Urinary bladder (tissue), 4 donors: Measurements from ENCODE around the gene FCRL5. TPM values are rescaled to one million over a fixed set of nuclear protein-coding genes. Genes with fewer than 3 reads are reported as not detected.

ENCODE experiments used
- DNase-seq: peaks from one replicate; pipeline ENCODE4 v3.0.0-alpha.2; 2015; ENCODE audit errors: extremely low spot score
- H3K27ac ChIP-seq: one replicate; pipeline ENCODE4 v1.5.1; 2013; ENCODE audit warnings: low read depth, mild to moderate bottlenecking, moderate library complexity
- H3K36me3 ChIP-seq: one replicate; pipeline ENCODE4 v1.6.1; 2013; ENCODE audit warnings: mild to moderate bottlenecking, moderate library complexity; ENCODE audit not compliant: insufficient read depth
- H3K4me1 ChIP-seq: one replicate; pipeline ENCODE4 v1.6.1; 2013; ENCODE audit warnings: mild to moderate bottlenecking, moderate library complexity; ENCODE audit not compliant: insufficient read depth
- H3K4me3 ChIP-seq: one replicate; pipeline ENCODE4 v1.5.1; 2013; ENCODE audit warnings: low read depth, low read length
- WGBS: extraction: QIAGEN DNeasy Blood & Tissue Kit; methylation state at CpG from one replicate; pipeline ENCODE4 v1.1.7; 2013; 5-methylcytosine and 5-hydroxymethylcytosine counted together
- polyA plus RNA-seq: library from polyadenylated mRNA; stranded (reverse); fragments of 200-250 nt; gene quantifications from one replicate; pipeline ENCODE4 v1.2.3, GENCODE V29; 2013
- total RNA-seq: library from RNA; depleted of rRNA; stranded (reverse); fragments of >200 nt; gene quantifications from one replicate; pipeline ENCODE4 v1.2.3, GENCODE V29; 2014
- donor health status: healthy with polysubstance abuse.
- donor health status: healthy.

FCRL5 gene
- 0.11 TPM for total RNA-seq
- 0.14 TPM for polyA plus RNA-seq

GRCh38 chr1:157551694-157552693 is at the start of gene FCRL5:
FCRL5 (minus strand) TSS chr1:157552515; CDS start chr1:157552362, 153 bp downstream.
- Histone ChIP-seq H3K4me1 (no peaks in the 10 kb centered on the region), H3K27ac (no peak within 1 kb of the TSS), H3K4me3 (no peak within 1 kb of the TSS), H3K36me3 (no peaks in the 10 kb centered on the region)
- WGBS = 71% methylated on average over 10 of the region's 10 CpGs
- DNase-seq = no peak

- no peak for DNase-seq
- Histone ChIP-seq H3K27ac (no peak overlapping the region), H3K36me3 (no peaks in the 10 kb centered on the region), H3K4me3 (no peak overlapping the region), H3K4me1 (no peaks in the 10 kb centered on the region)
- 82% methylated on average over 1 of the region's 1 CpG for WGBS
Measured at GRCh38 chr1:157600236-157600635, 47.9 kb upstream of the FCRL5 start.

- Histone ChIP-seq H3K4me1 (no peaks in the 10 kb centered on the region), H3K36me3 (no peaks in the 10 kb centered on the region), H3K4me3 (no peak within 1 kb of the TSS), H3K27ac (no peak within 1 kb of the TSS)
- DNase-seq = no peak
- 76% methylated on average over 2 of the region's 2 CpGs for WGBS
Measured at GRCh38 chr1:157597959-157598667, 45.8 kb upstream of the FCRL5 start, which contains the start of gene FCRL4. FCRL4 (minus strand) TSS chr1:157598085; CDS start chr1:157597944, 141 bp downstream.

- WGBS = 76% methylated on average over 6 of the region's 6 CpGs
- Histone ChIP-seq H3K36me3 (no peaks in the 10 kb centered on the region), H3K4me3 (no peak overlapping the region), H3K27ac (no peak overlapping the region), H3K4me1 (no peaks in the 10 kb centered on the region)
- no peak for DNase-seq
Measured at GRCh38 chr1:157596384-157596783, 44.1 kb upstream of the FCRL5 start.

GRCh38 chr1:157595356-157595755 is 43.0 kb upstream of the FCRL5 start:
- Histone ChIP-seq H3K27ac (no peak overlapping the region), H3K4me1 (no peaks in the 10 kb centered on the region), H3K4me3 (no peak overlapping the region), H3K36me3 (no peaks in the 10 kb centered on the region)
- DNase-seq = no peak
- 64% methylated on average over 2 of the region's 2 CpGs for WGBS

GRCh38 chr1:157585984-157586383 is 33.7 kb upstream of the FCRL5 start:
- H3K27ac ChIP-seq = no peak overlapping the region
- 40% methylated on average over 4 of the region's 4 CpGs for WGBS

GRCh38 chr1:157584503-157584902 is 32.2 kb upstream of the FCRL5 start:
- Histone ChIP-seq H3K27ac (no peak overlapping the region), H3K4me1 (no peaks in the 10 kb centered on the region), H3K4me3 (no peak overlapping the region), H3K36me3 (no peaks in the 10 kb centered on the region)
- DNase-seq = no peak
- WGBS = 62% methylated on average over 3 of the region's 3 CpGs

More at GRCh38 chr1:157585984-157586383, 33.7 kb upstream of the FCRL5 start:
- no peaks in the 10 kb centered on the region for H3K36me3 ChIP-seq
- H3K4me1 ChIP-seq = no peaks in the 10 kb centered on the region
- H3K4me3 ChIP-seq = no peak overlapping the region
- no peak for DNase-seq

GRCh38 chr1:157580828-157581210 is 28.5 kb upstream of the FCRL5 start:
- Histone ChIP-seq H3K36me3 (no peaks in the 10 kb centered on the region), H3K4me1 (no peaks in the 10 kb centered on the region), H3K4me3 (no peak overlapping the region), H3K27ac (no peak overlapping the region)
- DNase-seq = no peak
- WGBS = 75% methylated on average over 1 of the region's 1 CpG

- Histone ChIP-seq H3K4me3 (no peak overlapping the region), H3K36me3 (no peaks in the 10 kb centered on the region), H3K27ac (no peak overlapping the region), H3K4me1 (no peaks in the 10 kb centered on the region)
- peak; percentile 6 for DNase-seq
- 14% methylated on average over 4 of the region's 4 CpGs for WGBS
Measured at GRCh38 chr1:157580179-157580827, 28.0 kb upstream of the FCRL5 start.

GRCh38 chr1:157577420-157577819 is 25.1 kb upstream of the FCRL5 start:
- DNase-seq = no peak
- no peak overlapping the region for H3K4me3 ChIP-seq
- H3K36me3 ChIP-seq = no peaks in the 10 kb centered on the region
- WGBS = 74% methylated on average over 3 of the region's 3 CpGs
- no peaks in the 10 kb centered on the region for H3K4me1 ChIP-seq
- no peak overlapping the region for H3K27ac ChIP-seq

GRCh38 chr1:157575744-157576143 is 23.4 kb upstream of the FCRL5 start:
- H3K4me1 ChIP-seq = no peaks in the 10 kb centered on the region
- 86% methylated on average over 2 of the region's 2 CpGs for WGBS
- H3K27ac ChIP-seq = no peak overlapping the region
- DNase-seq = no peak
- H3K36me3 ChIP-seq = no peaks in the 10 kb centered on the region
- no peak overlapping the region for H3K4me3 ChIP-seq

- no peak for DNase-seq
- WGBS = 32% methylated on average over 1 of the region's 1 CpG
- Histone ChIP-seq H3K4me3 (no peak overlapping the region), H3K27ac (no peak overlapping the region), H3K4me1 (no peaks in the 10 kb centered on the region), H3K36me3 (no peaks in the 10 kb centered on the region)
Measured at GRCh38 chr1:157574836-157575235, 22.5 kb upstream of the FCRL5 start.

- no peak for DNase-seq
- WGBS = 75% methylated on average over 14 of the region's 14 CpGs
- no peak overlapping the region for H3K27ac ChIP-seq
Measured at GRCh38 chr1:157566484-157567300, 14.4 kb upstream of the FCRL5 start.

More at GRCh38 chr1:157566484-157567300, 14.4 kb upstream of the FCRL5 start:
- no peak overlapping the region for H3K4me3 ChIP-seq
- H3K36me3 ChIP-seq = no peaks in the 10 kb centered on the region
- no peaks in the 10 kb centered on the region for H3K4me1 ChIP-seq
